Activated CD8-positive, alpha-beta memory T cell treated with anti-CD3 and anti-CD28 coated beads, Interleukin-2, amount 50 U/mL, for 48 hours (primary cell): ENCODE measurements around the gene RXRB.

ENCODE experiments used
- DNase-seq: peaks from one replicate; pipeline ENCODE4 v3.0.0-alpha.2; 2020

Gene RXRB

GRCh38 chr6:33211666-33212422 lies 11.4 kb upstream of the RXRB start:
- no peak for DNase-seq

- DNase-seq: no peak
These were observed 10.7 kb upstream of the RXRB start for GRCh38 chr6:33211136-33211535.

DNA sequence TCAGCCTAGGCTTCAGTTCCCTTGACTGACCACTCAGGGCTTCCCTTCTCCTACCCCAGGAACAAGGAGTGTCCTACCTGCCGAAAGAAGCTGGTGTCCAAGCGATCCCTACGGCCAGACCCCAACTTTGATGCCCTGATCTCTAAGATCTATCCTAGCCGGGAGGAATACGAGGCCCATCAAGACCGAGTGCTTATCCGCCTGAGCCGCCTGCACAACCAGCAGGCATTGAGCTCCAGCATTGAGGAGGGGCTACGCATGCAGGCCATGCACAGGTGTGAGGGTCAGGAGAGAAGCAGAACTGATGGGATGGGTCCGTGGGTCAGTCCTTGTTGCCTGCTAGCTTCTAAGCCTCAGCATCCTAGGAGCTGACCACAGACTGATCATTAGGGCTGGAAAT lies 9.4 kb upstream of the RXRB start:
- DNase-seq: no peak

GRCh38 chr6:33208091-33208967 lies 7.9 kb upstream of the RXRB start, which contains the start of gene RING1:
Gene RING1 (plus strand): TSS chr6:33208500. CDS start chr6:33208823, 323 bp downstream.
- DNase-seq: peak; percentile 92

GRCh38 chr6:33207552-33208090 lies 7.2 kb upstream of the RXRB start:
- DNase-seq: no peak

GRCh38 chr6:33206864-33207551 lies 6.5 kb upstream of the RXRB start:
- DNase-seq: no peak

GRCh38 chr6:33206027-33206863 lies 5.8 kb upstream of the RXRB start:
- no peak for DNase-seq

- peak; percentile 81 for DNase-seq
These were observed 4.9 kb upstream of the RXRB start for GRCh38 chr6:33205191-33206026.

DNA sequence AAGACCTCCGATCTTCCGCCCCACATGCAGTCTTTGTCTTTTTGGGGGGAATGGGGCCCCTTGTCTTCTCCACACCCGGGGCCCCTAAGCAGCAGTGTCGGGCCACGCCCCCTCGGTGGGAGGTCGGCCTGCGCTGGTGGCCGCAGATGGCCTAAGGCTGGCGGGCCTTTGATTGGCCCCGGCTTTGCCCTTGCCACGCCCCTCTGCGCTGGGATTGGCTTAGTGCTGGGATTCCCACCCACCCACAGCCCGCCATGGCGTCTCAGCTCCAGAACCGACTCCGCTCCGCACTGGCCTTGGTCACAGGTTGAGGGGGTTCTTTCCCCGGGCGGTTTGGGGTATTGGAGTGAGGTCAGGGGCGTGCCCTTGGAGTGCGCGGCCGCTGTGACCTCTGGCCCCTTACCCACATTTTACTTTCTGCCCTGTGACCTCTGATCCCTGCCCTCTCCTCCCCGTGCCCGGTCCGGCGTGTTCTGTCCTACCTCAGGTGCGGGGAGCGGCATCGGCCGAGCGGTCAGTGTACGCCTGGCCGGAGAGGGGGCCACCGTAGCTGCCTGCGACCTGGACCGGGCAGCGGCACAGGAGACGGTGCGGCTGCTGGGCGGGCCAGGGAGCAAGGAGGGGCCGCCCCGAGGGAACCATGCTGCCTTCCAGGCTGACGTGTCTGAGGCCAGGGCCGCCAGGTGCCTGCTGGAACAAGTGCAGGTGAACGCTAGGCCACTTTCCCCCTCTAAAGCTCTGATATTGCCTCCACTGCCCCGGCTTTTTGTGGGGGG lies 4.1 kb upstream of the RXRB start, which contains the start of gene HSD17B8:
TSS of gene HSD17B8 (plus strand) at position 241 of the 776 bp plus-strand sequence. CDS start at position 255, 14 bp downstream.
- peak; percentile 96 for DNase-seq

DNA sequence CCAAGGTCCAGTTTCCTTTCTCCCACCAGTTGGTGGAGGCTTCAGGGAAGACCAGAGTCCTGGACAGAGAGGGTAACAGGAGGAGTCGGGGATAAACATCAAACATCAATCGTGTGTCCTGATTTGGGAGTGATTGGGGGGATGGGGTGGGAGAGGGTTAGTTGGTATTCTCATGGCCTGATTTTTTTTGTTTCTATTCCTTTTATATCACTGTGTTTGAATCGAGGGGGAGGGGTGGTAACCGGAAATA lies 3.6 kb upstream of the RXRB start:
- DNase-seq: no peak

- DNase-seq: no peak
These were observed 3.1 kb upstream of the RXRB start for GRCh38 chr6:33203443-33204164.

GRCh38 chr6:33202799-33203198 lies 2.3 kb upstream of the RXRB start:
- DNase-seq: no peak

GRCh38 chr6:33201935-33202334 lies 1.5 kb upstream of the RXRB start:
- no peak for DNase-seq

- DNase-seq: no peak
These were observed 681 bp upstream of the RXRB start for GRCh38 chr6:33201147-33201545.

DNA sequence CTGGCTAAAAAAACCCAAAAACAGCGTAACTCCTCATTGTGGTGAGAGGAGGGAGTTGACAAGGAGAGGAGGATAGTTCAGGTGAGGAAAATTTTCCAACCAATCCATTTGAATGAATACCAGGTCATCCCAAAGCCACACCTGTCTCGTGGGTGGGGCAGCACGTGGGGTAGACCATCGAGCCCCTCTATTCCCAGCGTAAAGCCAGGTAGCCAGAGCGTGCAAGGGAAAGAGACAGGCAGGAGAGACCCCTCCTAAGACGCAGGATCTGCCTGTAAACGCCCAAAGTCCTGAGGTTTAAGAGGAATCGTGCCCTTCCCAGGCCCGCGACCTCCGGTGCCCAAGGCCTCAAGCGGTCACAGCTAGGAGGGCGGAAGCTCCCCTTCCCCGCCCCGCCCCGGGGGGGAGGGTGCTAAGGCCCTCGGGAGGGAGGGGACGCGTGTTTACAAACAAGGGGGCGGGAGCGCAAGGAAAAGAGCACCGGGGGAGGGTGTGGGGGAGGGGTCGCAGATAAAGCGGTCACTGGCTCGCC lies 712 bp downstream of the RXRB start:
- peak; percentile 85 for DNase-seq

GRCh38 chr6:33198853-33199436 lies 1.5 kb downstream of the RXRB start:
- DNase-seq: no peak

DNA sequence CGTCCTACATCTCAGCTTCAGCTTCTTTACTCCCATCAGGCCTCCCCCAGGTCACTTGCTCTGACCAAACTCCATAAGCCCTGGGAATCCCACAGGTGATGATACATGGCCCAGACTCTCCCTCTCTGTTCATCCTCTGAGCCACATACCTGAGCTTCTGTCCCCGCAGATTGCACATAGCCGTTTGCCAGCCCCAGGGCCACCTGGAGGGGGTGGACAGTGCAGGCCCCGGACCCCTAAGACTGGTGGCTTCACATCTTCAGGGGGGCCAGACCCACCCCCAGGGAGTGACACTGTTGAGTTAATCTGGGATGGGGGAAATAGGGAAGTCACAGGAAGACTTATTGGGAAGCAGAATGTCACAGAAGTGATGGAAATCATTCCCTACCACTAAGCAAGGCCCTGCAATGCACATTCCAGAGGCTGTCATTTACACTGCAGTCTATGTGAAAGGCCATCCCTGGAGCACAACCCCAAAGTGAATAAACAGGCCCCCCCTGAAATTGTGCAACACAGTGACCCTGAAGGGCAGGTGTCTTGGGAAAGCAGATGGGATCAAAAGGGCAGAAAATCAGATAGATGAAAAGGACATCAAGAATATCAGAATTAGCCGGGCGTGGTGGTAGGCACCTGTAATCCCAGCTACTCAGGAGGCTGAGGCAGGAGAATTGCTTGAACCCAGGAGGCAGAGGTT lies 2.2 kb downstream of the RXRB start:
- no peak for DNase-seq

GRCh38 chr6:33197431-33198048 lies 2.9 kb downstream of the RXRB start:
- DNase-seq: no peak
